Neuronal stem cell (in vitro differentiated cells): Measurements from ENCODE around the gene CCDC159.
A peak's percentile ranks its signal among the peaks of the same experiment; 100 is the strongest.
"Not testable (repeated sequence)": the region's sequence is repeated elsewhere in the genome, so short reads cannot be mapped to it uniquely, and the experiment has no call there.

Source experiments
- DNase-seq: peaks from one replicate; pipeline ENCODE4 v3.0.0-alpha.2; 2013; ENCODE audit warnings: low spot score
- H2AFZ ChIP-seq: one replicate; pipeline ENCODE4 v1.6.1; 2013; ENCODE audit warnings: mild to moderate bottlenecking, low read length, inconsistent platforms
- H2AK5ac ChIP-seq: 2 replicates; pipeline ENCODE4 v1.6.1; 2013; ENCODE audit warnings: low read depth, mild to moderate bottlenecking, inconsistent platforms, low read length, moderate library complexity, mixed read lengths
- H2BK120ac ChIP-seq: 2 replicates; pipeline ENCODE4 v1.6.1; 2013; ENCODE audit warnings: low read depth, mild to moderate bottlenecking, inconsistent platforms, low read length, moderate library complexity, mixed read lengths
- H2BK12ac ChIP-seq: one replicate; pipeline ENCODE4 v1.6.1; 2013; ENCODE audit warnings: low read length, inconsistent platforms
- H2BK15ac ChIP-seq: 2 replicates; pipeline ENCODE4 v1.6.1; 2013; ENCODE audit warnings: mild to moderate bottlenecking, low read length, inconsistent platforms, mixed read lengths
- H2BK5ac ChIP-seq: one replicate; pipeline ENCODE4 v1.6.1; 2013; ENCODE audit warnings: inconsistent platforms, mild to moderate bottlenecking, low read length, moderate library complexity
- H3K14ac ChIP-seq: one replicate; pipeline ENCODE4 v1.6.1; 2013; ENCODE audit warnings: low read length, inconsistent platforms
- H3K18ac ChIP-seq: 2 replicates; pipeline ENCODE4 v1.6.1; 2013; ENCODE audit warnings: low read length, inconsistent platforms
- H3K23ac ChIP-seq: 2 replicates; pipeline ENCODE4 v1.6.1; 2013; ENCODE audit warnings: low read depth, mild to moderate bottlenecking, mixed read lengths, low read length, inconsistent platforms; ENCODE audit not compliant: poor library complexity
- H3K27ac ChIP-seq: replicated peaks from 3 replicates; pipeline ENCODE4 v1.5.1; 2013; ENCODE audit warnings: low read length, inconsistent platforms
- H3K27me3 ChIP-seq, 3 experiments: 2 replicates each; pipeline ENCODE4 v1.6.1; 2013; ENCODE audit warnings: low read length in 3 of 3, mild to moderate bottlenecking in 2 of 3, inconsistent platforms in 1 of 3, low read depth in 1 of 3, mixed read lengths in 1 of 3, moderate library complexity in 1 of 3; ENCODE audit not compliant: control insufficient read depth in 3 of 3, insufficient read depth in 3 of 3
- H3K36me3 ChIP-seq, 2 donors: replicated peaks in 1 of 2; 2 replicates each; pipeline ENCODE4 v1.6.1; 2013; ENCODE audit warnings: low read length in 2 of 2; ENCODE audit not compliant: control insufficient read depth in 2 of 2, insufficient read depth in 2 of 2
- H3K4ac ChIP-seq: 2 replicates; pipeline ENCODE4 v1.6.1; 2013; ENCODE audit warnings: inconsistent platforms, mild to moderate bottlenecking, low read length, moderate library complexity
- H3K4me1 ChIP-seq, 2 donors: 1 replicate in 1 of 2; 2 replicates in 1 of 2; pipeline ENCODE4 v1.6.1; 2013; ENCODE audit warnings: low read length in 2 of 2, low read depth in 1 of 2; ENCODE audit not compliant: control insufficient read depth in 2 of 2, insufficient read depth in 1 of 2
- H3K4me2 ChIP-seq: one replicate; pipeline ENCODE4 v1.6.1; 2013; ENCODE audit warnings: mild to moderate bottlenecking, low read length, inconsistent platforms; ENCODE audit not compliant: insufficient read depth, poor library complexity, severe bottlenecking
- H3K4me3 ChIP-seq, 2 donors: 2 replicates each; pipeline ENCODE4 v1.5.1; 2013; ENCODE audit warnings: low read length in 2 of 2, mild to moderate bottlenecking in 2 of 2, inconsistent platforms in 1 of 2, moderate library complexity in 1 of 2
- H3K79me1 ChIP-seq: one replicate; pipeline ENCODE4 v1.6.1; 2013; ENCODE audit warnings: low read depth, mild to moderate bottlenecking, inconsistent platforms, low read length, moderate library complexity
- H3K9ac ChIP-seq: one replicate; pipeline ENCODE4 v1.6.1; 2013; ENCODE audit warnings: mild to moderate bottlenecking, low read depth, low read length, inconsistent platforms; ENCODE audit not compliant: poor library complexity
- H3K9me3 ChIP-seq, 2 donors: replicated peaks in 1 of 2; 2 replicates each; pipeline versions ENCODE3 to v1.6.1; 2013; ENCODE audit warnings: low read length in 2 of 2, mild to moderate bottlenecking in 2 of 2, inconsistent platforms in 1 of 2, low read depth in 1 of 2, mixed read lengths in 1 of 2, moderate library complexity in 1 of 2; ENCODE audit not compliant: control insufficient read depth in 2 of 2, insufficient read depth in 1 of 2
- H4K8ac ChIP-seq: one replicate; pipeline ENCODE4 v1.6.1; 2013; ENCODE audit warnings: low read depth, mild to moderate bottlenecking, inconsistent platforms, low read length, moderate library complexity
- H4K91ac ChIP-seq: one replicate; pipeline ENCODE4 v1.6.1; 2013; ENCODE audit warnings: low read length, low read depth, mild to moderate bottlenecking, inconsistent platforms; ENCODE audit not compliant: poor library complexity
- WGBS, 2 donors: extraction: QIAGEN DNeasy Blood & Tissue Kit; methylation state at CpG; one replicate each; pipeline ENCODE4 v1.1.7; 2013; ENCODE audit warnings: missing lambda C conversion rate in 2 of 2, mixed read lengths in 1 of 2; ENCODE audit not compliant: insufficient read length in 2 of 2, insufficient replicate concordance in 1 of 2; ENCODE audit errors: extremely low coverage in 2 of 2; 5-methylcytosine and 5-hydroxymethylcytosine counted together

Gene CCDC159

DNA sequence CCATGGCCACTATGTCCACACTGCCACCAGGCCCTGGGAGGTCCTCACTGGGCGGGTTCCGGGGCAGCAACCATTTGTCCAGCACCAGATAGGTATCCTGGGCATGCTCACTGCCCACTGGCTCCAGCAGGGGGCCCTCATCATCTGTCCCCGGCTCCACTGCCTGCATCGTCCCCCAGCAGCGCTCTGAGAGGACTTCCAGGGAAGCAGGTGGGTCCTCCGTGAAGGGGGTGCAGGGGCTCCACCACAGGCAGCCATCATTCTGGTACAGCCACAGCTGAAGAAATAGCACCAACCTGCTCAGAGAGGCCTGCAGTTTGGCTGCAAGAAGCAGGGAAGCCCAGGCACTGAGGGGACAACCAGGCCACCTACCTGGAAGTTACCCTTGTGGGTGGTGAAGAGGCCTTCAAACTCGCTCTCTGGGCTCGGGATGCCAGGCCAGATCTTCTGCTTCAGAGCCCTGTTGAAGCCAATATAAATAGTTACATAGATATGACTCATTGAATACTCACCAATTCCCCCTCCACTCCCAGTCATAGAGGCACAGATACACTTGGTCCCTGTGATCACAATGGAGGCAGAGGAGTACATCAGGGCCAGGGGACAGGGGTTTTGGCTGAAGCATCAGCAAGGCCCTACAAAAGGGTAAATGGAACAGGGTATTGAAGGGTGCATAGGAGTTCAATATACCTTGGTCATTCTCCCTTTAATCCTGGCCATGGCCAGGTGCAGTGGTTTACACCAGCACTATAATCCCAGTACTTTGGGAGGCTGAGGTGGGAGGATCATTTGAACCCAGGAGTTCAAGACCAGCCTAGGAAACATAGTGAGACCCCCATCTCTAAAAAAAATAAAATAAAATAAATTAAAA, 32.2 kb downstream of the CCDC159 start:
- Histone ChIP-seq H2AK5ac (peak overlapping the region; percentile 78), H3K79me1 (peaks cover 3% of the 10 kb centered on the region), H2BK12ac (no peak overlapping the region), H4K91ac (no peak overlapping the region), H4K8ac (no peak overlapping the region), H2BK120ac (no peak overlapping the region), H3K4me2 (no peak overlapping the region), H2BK5ac (no peak overlapping the region), H3K4me1 (peaks cover 21 to 24% of the 10 kb centered on the region in 2 donors), H3K23ac (peak overlapping the region; percentile 25), H3K4ac (no peak overlapping the region), H3K36me3 (peaks cover 0 to 15% of the 10 kb centered on the region in 2 donors), H3K14ac (peak overlapping the region; percentile 75), H3K4me3 (no peak overlapping the region), H2BK15ac (peak overlapping the region; percentile 68), H3K9ac (no peak overlapping the region), H3K9me3 (peaks cover 0 to 1% of the 10 kb centered on the region in 2 donors), H3K18ac (peak overlapping the region; percentile 27), H3K27me3 (peaks cover 8 to 17% (median 8%) of the 10 kb centered on the region in 3 experiments), H3K27ac (no peak overlapping the region), H2AFZ (no peak overlapping the region)
- no CpG with 5 or more reads among the region's 8 CpGs for WGBS, 2 donors
- peak; percentile 39 for DNase-seq

DNA sequence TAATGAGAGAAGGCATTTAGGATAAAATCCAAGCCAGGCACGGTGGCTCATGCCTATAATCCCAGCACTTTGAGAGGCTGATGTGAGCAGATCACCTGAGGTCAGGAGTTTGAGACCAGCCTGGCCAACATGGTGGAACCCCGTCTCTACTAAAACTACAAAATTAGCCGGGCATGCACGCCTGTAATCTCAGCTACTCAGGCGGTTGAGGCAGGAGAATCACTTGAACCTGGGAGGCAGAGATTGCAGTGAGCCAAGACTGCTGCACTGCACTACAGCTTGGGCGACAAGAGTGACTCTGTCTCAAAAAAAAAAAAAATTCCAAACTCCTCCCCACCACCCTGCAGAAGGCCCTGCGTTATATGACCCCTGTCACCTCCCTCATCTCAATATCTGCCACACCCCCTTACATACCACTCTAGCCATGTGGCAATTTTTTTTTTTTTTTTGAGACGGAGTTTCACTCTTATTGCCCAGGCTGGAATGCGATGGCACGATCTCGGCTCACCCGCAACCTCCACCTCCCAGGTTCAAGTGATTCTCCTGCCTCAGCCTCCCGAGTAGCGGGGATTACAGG, 33.0 kb downstream of the CCDC159 start:
- not testable (repeated sequence) for DNase-seq

DNA sequence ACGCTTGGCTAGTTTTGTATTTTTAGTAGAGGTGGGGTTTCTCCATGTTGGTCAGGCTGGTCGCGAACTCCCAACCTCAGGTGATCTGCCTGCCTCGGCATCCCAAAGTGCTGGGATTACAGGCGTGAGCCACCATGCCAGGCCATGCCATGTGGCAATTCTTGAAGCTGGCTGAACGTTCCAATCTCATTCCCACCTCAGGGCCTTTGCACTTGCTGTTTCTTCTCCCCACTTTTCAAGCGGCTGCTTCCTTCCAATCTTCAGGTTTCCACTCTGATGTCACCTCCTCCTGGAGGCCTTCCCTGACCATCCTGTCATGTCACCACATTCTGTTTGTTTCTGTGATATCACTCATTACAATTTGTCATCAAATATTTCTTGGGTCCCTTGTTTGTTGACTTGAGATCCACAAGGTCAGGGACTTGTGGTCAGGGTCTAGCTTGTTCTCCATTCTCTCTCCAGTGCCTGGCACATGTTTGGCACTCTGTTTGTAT, 33.6 kb downstream of the CCDC159 start:
- Histone ChIP-seq H3K4me3 (no peak overlapping the region), H2BK5ac (no peak overlapping the region), H3K4ac (no peak overlapping the region), H3K36me3 (peaks cover 0 to 15% of the 10 kb centered on the region in 2 donors), H3K27me3 (peaks cover 8 to 22% (median 8%) of the 10 kb centered on the region in 3 experiments), H4K91ac (no peak overlapping the region), H3K9ac (no peak overlapping the region), H2AFZ (no peak overlapping the region), H3K9me3 (peaks cover 0 to 1% of the 10 kb centered on the region in 2 donors), H4K8ac (no peak overlapping the region), H3K27ac (no peak overlapping the region), H2BK12ac (no peak overlapping the region), H3K23ac (no peak overlapping the region), H2AK5ac (no peak overlapping the region), H2BK120ac (no peak overlapping the region), H3K4me2 (peak overlapping the region; percentile 89), H2BK15ac (no peak overlapping the region), H3K79me1 (peaks cover 3% of the 10 kb centered on the region), H3K18ac (no peak overlapping the region), H3K14ac (no peak overlapping the region), H3K4me1 (peaks cover 14 to 20% of the 10 kb centered on the region in 2 donors)
- WGBS, 2 donors = no CpG with 5 or more reads among the region's 7 CpGs
- DNase-seq = no peak

More for the DNA sequence above, 33.0 kb downstream of the CCDC159 start:
- H2AK5ac ChIP-seq, H4K91ac ChIP-seq, H2BK15ac ChIP-seq, H4K8ac ChIP-seq, H3K27ac ChIP-seq, H3K4me3 ChIP-seq, H3K23ac ChIP-seq, H3K9me3 ChIP-seq, H2AFZ ChIP-seq, H3K9ac ChIP-seq, H2BK120ac ChIP-seq, H3K14ac ChIP-seq, H2BK12ac ChIP-seq, H3K4me2 ChIP-seq, H3K4ac ChIP-seq, H3K79me1 ChIP-seq, H3K18ac ChIP-seq, H2BK5ac ChIP-seq: not testable (repeated sequence)
- peaks cover 0 to 15% of the 10 kb centered on the region in 2 donors for H3K36me3 ChIP-seq
- H3K27me3 ChIP-seq = peaks cover 8 to 22% (median 8%) of the 10 kb centered on the region in 3 experiments
- H3K4me1 ChIP-seq = peaks cover 14 to 19% of the 10 kb centered on the region in 2 donors
- WGBS, 2 donors = no CpG with 5 or more reads among the region's 14 CpGs
